ENCODE data around the gene MYO5A. TPM values are rescaled to one million over a fixed set of nuclear protein-coding genes. Genes with fewer than 3 reads are reported as not detected.

The MYO5A gene
- total RNA-seq, 1 experiment from 2014 or later: 21.8 TPM

- H3K23ac ChIP-seq (ENCODE audit: insufficient read length, low read depth, low read length): no peak overlapping the region
Measured at GRCh38 chr15:52567871-52568600, 39.4 kb upstream of the MYO5A start.

More at GRCh38 chr15:52567871-52568600, 39.4 kb upstream of the MYO5A start:
- DNase-seq: no peak
- Histone ChIP-seq H3K14ac (ENCODE audit: insufficient read depth, low read length) (peak overlapping the region; percentile 98), H3T11ph (ENCODE audit: low read length) (no peak overlapping the region), H3K79me1 (ENCODE audit: insufficient read depth, low read depth, low read length, poor library complexity, severe bottlenecking) (no peaks in the 10 kb centered on the region), H3K27me3 (ENCODE audit: insufficient read depth, low read length) (no peaks in the 10 kb centered on the region), H3K4ac (ENCODE audit: low read depth, low read length) (peak overlapping the region; percentile 55; the same call in 1 of the 2 replicates), H4K5ac (ENCODE audit: insufficient read length, low read depth, low read length) (peak overlapping the region; percentile 92), H4K8ac (replicated peaks; ENCODE audit: insufficient read length, low read depth, low read length) (no peak overlapping the region), H3K9ac (ENCODE audit: extremely low read depth, insufficient read length, low read length) (peak overlapping the region; percentile 99), H4K91ac (ENCODE audit: insufficient read length, low read depth, low read length) (no peak overlapping the region), H2BK12ac (ENCODE audit: insufficient read length, low read depth, low read length) (no peak overlapping the region), H3K79me2 (ENCODE audit: insufficient read depth, low read length) (peaks cover 50% of the 10 kb centered on the region), H2BK120ac (ENCODE audit: low read depth, low read length, poor library complexity, severe bottlenecking) (peak overlapping the region; percentile 42), H2BK15ac (ENCODE audit: low read depth, low read length) (no peak overlapping the region), H3K4me2 (ENCODE audit: insufficient read depth, insufficient read length, low read length) (peak overlapping the region; percentile 91), H2BK20ac (ENCODE audit: low read depth, low read length, poor library complexity, severe bottlenecking) (no peak overlapping the region), H4K20me1 (ENCODE audit: control insufficient read depth, insufficient read depth, insufficient read length) (no peaks in the 10 kb centered on the region), H3K18ac (ENCODE audit: insufficient read length, low read depth, low read length) (peak overlapping the region; percentile 95), H3K4me1 (ENCODE audit: insufficient read depth, low read length) (no peaks in the 10 kb centered on the region), H2BK5ac (ENCODE audit: insufficient read length, low read length) (peak overlapping the region; percentile 41), H3K9me3 (ENCODE audit: control insufficient read depth, low read depth, low read length) (no peaks in the 10 kb centered on the region), H2AFZ (ENCODE audit: low read length) (no peak overlapping the region), H2AK5ac (ENCODE audit: insufficient read length, low read length) (peak overlapping the region; percentile 4), H3K23me2 (ENCODE audit: insufficient read length, low read depth, low read length, poor library complexity, severe bottlenecking) (peaks cover 7% of the 10 kb centered on the region), H3K56ac (ENCODE audit: insufficient read length, low read depth, low read length) (peak overlapping the region; percentile 88), H3K27ac (ENCODE audit: insufficient read length, low read depth, low read length) (peak overlapping the region; percentile 59)
- peak overlapping the region; percentile 97 to 100 (median 99) for H3K27ac Mint-ChIP-seq
- H3K27me3 Mint-ChIP-seq (ENCODE audit: low read depth): no peaks in the 10 kb centered on the region
- H3K4me3 Mint-ChIP-seq: peak overlapping the region; percentile 97
- H3K9me3 Mint-ChIP-seq: no peaks in the 10 kb centered on the region; a peak in 1 of 5 replicates
- TF ChIP-seq, protein P1, sequence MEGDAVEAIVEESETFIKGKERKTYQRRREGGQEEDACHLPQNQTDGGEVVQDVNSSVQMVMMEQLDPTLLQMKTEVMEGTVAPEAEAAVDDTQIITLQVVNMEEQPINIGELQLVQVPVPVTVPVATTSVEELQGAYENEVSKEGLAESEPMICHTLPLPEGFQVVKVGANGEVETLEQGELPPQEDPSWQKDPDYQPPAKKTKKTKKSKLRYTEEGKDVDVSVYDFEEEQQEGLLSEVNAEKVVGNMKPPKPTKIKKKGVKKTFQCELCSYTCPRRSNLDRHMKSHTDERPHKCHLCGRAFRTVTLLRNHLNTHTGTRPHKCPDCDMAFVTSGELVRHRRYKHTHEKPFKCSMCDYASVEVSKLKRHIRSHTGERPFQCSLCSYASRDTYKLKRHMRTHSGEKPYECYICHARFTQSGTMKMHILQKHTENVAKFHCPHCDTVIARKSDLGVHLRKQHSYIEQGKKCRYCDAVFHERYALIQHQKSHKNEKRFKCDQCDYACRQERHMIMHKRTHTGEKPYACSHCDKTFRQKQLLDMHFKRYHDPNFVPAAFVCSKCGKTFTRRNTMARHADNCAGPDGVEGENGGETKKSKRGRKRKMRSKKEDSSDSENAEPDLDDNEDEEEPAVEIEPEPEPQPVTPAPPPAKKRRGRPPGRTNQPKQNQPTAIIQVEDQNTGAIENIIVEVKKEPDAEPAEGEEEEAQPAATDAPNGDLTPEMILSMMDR (conservative IDR thresholded peaks at IDR 0.05): no peak
- peaks cover 0 to 5% (median 0%) of the 10 kb centered on the region in 3 experiments; a peak in 3 of 7 replicates for H3K36me3 Mint-ChIP-seq (ENCODE audit: insufficient read depth in 1 of 3, low read depth in 3 of 3)
- peaks cover 28 to 30% of the 10 kb centered on the region in 2 experiments for H3K4me1 Mint-ChIP-seq
- no CpG with 5 or more reads among the region's 25 CpGs for WGBS (ENCODE audit: extremely low coverage, insufficient read length, low lambda C conversion rate)
